H1 (cell line): Measurements from ENCODE around the gene AKR1B1. TPM values are rescaled to one million over a fixed set of nuclear protein-coding genes. Genes with fewer than 3 reads are reported as not detected.

Experiments used
- CTCF ChIA-PET: fragments of 300-600 bp; sonication (Branson Sonifier 250); formaldehyde crosslinking; loops from one replicate; lab custom pipeline; 2021; ENCODE audit not compliant: partially characterized antibody; lab: Charles Lee
- POLR2A ChIA-PET: fragments of 300-600 bp; sonication (Branson Sonifier 250); formaldehyde crosslinking; loops from one replicate; lab custom pipeline; 2021; ENCODE audit warnings: inconsistent platforms; ENCODE audit not compliant: partially characterized antibody; lab: Charles Lee
- DNase-seq, 2 experiments: peaks; one replicate each; pipeline versions ENCODE4 v3.0.0 to v3.0.0-alpha.2; 2010 to 2022; ENCODE audit warnings: low spot score in 2 of 2, low read depth in 1 of 2, mixed read lengths in 1 of 2
- FAIRE-seq: peaks from 2 replicates; lab custom pipeline; 2011; peaks lifted over from hg19 to GRCh38; lab: Jason Lieb, UNC
- H2AFZ ChIP-seq: 2 replicates; pipeline ENCODE4 v1.8.1; 2012; ENCODE audit warnings: low read length, inconsistent platforms
- H2AK5ac ChIP-seq: 2 replicates; pipeline ENCODE4 v1.6.1; 2013; ENCODE audit warnings: low read depth, low read length
- H2BK120ac ChIP-seq: replicated peaks from 2 replicates; pipeline ENCODE3; 2013; ENCODE audit warnings: low read depth, low read length, inconsistent platforms
- H2BK12ac ChIP-seq: 2 replicates; pipeline ENCODE4 v1.6.1; 2013; ENCODE audit warnings: low read depth, low read length
- H2BK15ac ChIP-seq: 2 replicates; pipeline ENCODE4 v1.6.1; 2013; ENCODE audit warnings: low read length
- H2BK20ac ChIP-seq: 2 replicates; pipeline ENCODE4 v1.6.1; 2013; ENCODE audit warnings: low read length
- H2BK5ac ChIP-seq: 2 replicates; pipeline ENCODE4 v1.6.1; 2013; ENCODE audit warnings: low read depth, low read length
- H3K14ac ChIP-seq: 2 replicates; pipeline ENCODE4 v1.6.1; 2013; ENCODE audit warnings: inconsistent platforms; ENCODE audit not compliant: insufficient read length
- H3K18ac ChIP-seq: 2 replicates; pipeline ENCODE4 v1.6.1; 2013; ENCODE audit warnings: low read length; ENCODE audit errors: extremely low read depth
- H3K23ac ChIP-seq: 2 replicates; pipeline ENCODE4 v1.6.1; 2013; ENCODE audit warnings: inconsistent platforms; ENCODE audit not compliant: insufficient read length
- H3K23me2 ChIP-seq: 2 replicates; pipeline ENCODE4 v1.6.1; 2013; ENCODE audit warnings: low read depth, low read length
- H3K27ac ChIP-seq: 2 replicates; pipeline ENCODE4 v1.6.1; 2011; ENCODE audit warnings: low read depth, low read length, inconsistent platforms
- H3K27me3 ChIP-seq, 4 experiments: replicated peaks in 1 of 4; 1 replicate in 1 of 4; 2 replicates in 3 of 4; pipeline versions ENCODE4 v1.6.1 to v1.8.1; 2011 to 2013; ENCODE audit warnings: low read length in 3 of 4, mild to moderate bottlenecking in 3 of 4, inconsistent platforms in 2 of 4, mixed read lengths in 2 of 4, moderate library complexity in 1 of 4; ENCODE audit not compliant: control insufficient read depth in 3 of 4, insufficient read depth in 3 of 4; ENCODE audit errors: extremely low read depth in 1 of 4
- H3K36me3 ChIP-seq, 4 experiments: 2 replicates each; pipeline versions ENCODE4 v1.6.1 to v1.8.1; 2011 to 2013; ENCODE audit warnings: mild to moderate bottlenecking in 4 of 4, low read length in 3 of 4, moderate library complexity in 2 of 4, control low read depth in 1 of 4, inconsistent platforms in 1 of 4; ENCODE audit not compliant: insufficient read depth in 4 of 4, control insufficient read depth in 2 of 4
- H3K4ac ChIP-seq: replicated peaks from 2 replicates; pipeline ENCODE3; 2013; ENCODE audit warnings: low read length, low read depth, mixed read lengths, inconsistent platforms; ENCODE audit not compliant: insufficient read length
- H3K4me1 ChIP-seq, 4 experiments: replicated peaks in 1 of 4; 1 replicate in 1 of 4; 2 replicates in 3 of 4; pipeline versions ENCODE4 v1.6.1 to v1.8.1; 2011 to 2013; ENCODE audit warnings: low read length in 3 of 4, inconsistent platforms in 2 of 4, mixed read lengths in 1 of 4; ENCODE audit not compliant: insufficient read depth in 4 of 4, control insufficient read depth in 3 of 4
- H3K4me2 ChIP-seq, 2 experiments: 2 replicates each; pipeline versions ENCODE4 v1.6.1 to v1.8.1; 2011 to 2013; ENCODE audit warnings: low read depth in 2 of 2, low read length in 2 of 2, control low read depth in 1 of 2, inconsistent platforms in 1 of 2, mild to moderate bottlenecking in 1 of 2; ENCODE audit not compliant: insufficient read depth in 1 of 2
- H3K4me3 ChIP-seq, 4 experiments: fragments of 200-600, 300-600 bp in 1 of 4; sonication (generic), shearing (Covaris generic), sonication (Bioruptor Twin) in 1 of 4; 2 replicates each; pipeline versions ENCODE4 v1.5.1 to v1.8.1; 2011 to 2016; ENCODE audit warnings: low read length in 4 of 4, low read depth in 3 of 4, control low read depth in 2 of 4, inconsistent platforms in 2 of 4, mild to moderate bottlenecking in 2 of 4, mixed read lengths in 1 of 4, moderate library complexity in 1 of 4; ENCODE audit not compliant: insufficient read depth in 2 of 4; ENCODE audit errors: extremely low read depth in 1 of 4
- H3K56ac ChIP-seq: replicated peaks from 2 replicates; pipeline ENCODE3; 2013; ENCODE audit warnings: low read depth, mild to moderate bottlenecking, mixed read lengths, low read length, inconsistent platforms; ENCODE audit not compliant: insufficient read length
- H3K79me1 ChIP-seq: 2 replicates; pipeline ENCODE4 v1.6.1; 2013; ENCODE audit warnings: low read depth, low read length, control low read depth
- H3K79me2 ChIP-seq, 2 experiments: 2 replicates each; pipeline versions ENCODE4 v1.6.1 to v1.8.1; 2012 to 2013; ENCODE audit warnings: low read length in 2 of 2, mild to moderate bottlenecking in 2 of 2, inconsistent platforms in 1 of 2; ENCODE audit not compliant: insufficient read depth in 2 of 2, control insufficient read depth in 1 of 2
- H3K9ac ChIP-seq, 4 experiments: replicated peaks in 1 of 4; 1 replicate in 1 of 4; 2 replicates in 3 of 4; pipeline versions ENCODE4 v1.6.1 to v1.8.1; 2011 to 2013; ENCODE audit warnings: low read depth in 3 of 4, low read length in 3 of 4, control low read depth in 2 of 4, mild to moderate bottlenecking in 2 of 4, moderate library complexity in 2 of 4, inconsistent platforms in 1 of 4; ENCODE audit errors: extremely low read depth in 1 of 4
- H3K9me3 ChIP-seq, 2 experiments: 2 replicates each; pipeline versions ENCODE4 v1.6.1 to v1.8.1; 2012 to 2013; ENCODE audit warnings: mild to moderate bottlenecking in 2 of 2, moderate library complexity in 2 of 2, control low read depth in 1 of 2, inconsistent platforms in 1 of 2, low read depth in 1 of 2, low read length in 1 of 2, mixed read lengths in 1 of 2; ENCODE audit not compliant: insufficient read depth in 2 of 2
- H4K20me1 ChIP-seq, 2 experiments: replicated peaks in 1 of 2; 2 replicates each; pipeline versions ENCODE3 to v1.8.1; 2011 to 2013; ENCODE audit warnings: inconsistent platforms in 2 of 2, low read length in 2 of 2, mild to moderate bottlenecking in 1 of 2; ENCODE audit not compliant: insufficient read depth in 2 of 2, control insufficient read depth in 1 of 2
- H4K5ac ChIP-seq: 2 replicates; pipeline ENCODE4 v1.6.1; 2013; ENCODE audit warnings: low read length, low read depth, mixed read lengths, inconsistent platforms; ENCODE audit not compliant: insufficient read length
- H4K8ac ChIP-seq: 2 replicates; pipeline ENCODE4 v1.8.0; 2013; ENCODE audit warnings: mild to moderate bottlenecking, moderate library complexity, low read length, inconsistent platforms; ENCODE audit not compliant: insufficient read depth; ENCODE audit errors: extremely low read depth
- H4K91ac ChIP-seq: replicated peaks from 2 replicates; pipeline ENCODE3; 2013; ENCODE audit warnings: low read length, mixed read lengths, inconsistent platforms; ENCODE audit not compliant: insufficient read length
- CBX5 ChIP-seq: fragments of 300-800, 300-1000 bp; sonication (generic); IDR thresholded peaks from 2 replicates; pipeline ENCODE4 v1.7.1; 2016; ENCODE audit warnings: antibody characterized with exemption, low read length, low read depth
- CTCF ChIP-seq, 3 experiments: IDR thresholded peaks; 1 replicate in 2 of 3; 2 replicates in 1 of 3; pipeline versions ENCODE4 v1.5.1 to v1.6.1; 2011; ENCODE audit warnings: low read length in 3 of 3, mild to moderate bottlenecking in 3 of 3, inconsistent platforms in 2 of 3, low read depth in 1 of 3, moderate library complexity in 1 of 3; ENCODE audit not compliant: insufficient read depth in 1 of 3; ENCODE audit errors: control extremely low read depth in 1 of 3
- EGR1 ChIP-seq: IDR thresholded peaks from 2 replicates; pipeline ENCODE4 v1.6.1; 2011; ENCODE audit warnings: low read depth, low read length, borderline replicate concordance
- EZH2 ChIP-seq: fragments of 200-600 bp; sonication (generic); IDR thresholded peaks from 2 replicates; pipeline ENCODE4 v1.7.1; 2012; ENCODE audit warnings: low read depth, mild to moderate bottlenecking, moderate library complexity, low read length, inconsistent platforms; ENCODE audit not compliant: severe bottlenecking
- JUN ChIP-seq: IDR thresholded peaks from 2 replicates; pipeline ENCODE4 v1.6.1; 2011; ENCODE audit warnings: low read depth, mild to moderate bottlenecking, improper control_type of control experiment, low read length
- JUND ChIP-seq: IDR thresholded peaks from 2 replicates; pipeline ENCODE4 v1.6.1; 2011; ENCODE audit warnings: mild to moderate bottlenecking, improper control_type of control experiment, low read length
- POLR2A ChIP-seq, 2 experiments: IDR thresholded peaks; 1 replicate in 1 of 2; 2 replicates in 1 of 2; pipeline ENCODE4 v1.6.1; 2011; ENCODE audit warnings: low read depth in 2 of 2, low read length in 2 of 2, mild to moderate bottlenecking in 2 of 2; ENCODE audit errors: control extremely low read depth in 1 of 2
- RBBP5 ChIP-seq: IDR thresholded peaks from 2 replicates; pipeline ENCODE4 v1.7.1; 2012; ENCODE audit warnings: low read depth, mild to moderate bottlenecking, inconsistent platforms, low read length, moderate library complexity, borderline replicate concordance
- TAF7 ChIP-seq: optimal IDR thresholded peaks from 2 replicates; pipeline ENCODE3; 2011; ENCODE audit warnings: low read depth, mild to moderate bottlenecking, inconsistent platforms, low read length, moderate library complexity, borderline replicate concordance
- USF2 ChIP-seq: IDR thresholded peaks from 2 replicates; pipeline ENCODE4 v1.6.1; 2011; ENCODE audit warnings: low read length, improper control_type of control experiment
- polyA plus RNA-seq, 7 experiments: library from polyadenylated mRNA; depleted of rRNA in 3 of 7; stranded (reverse) in 5 of 7; unstranded in 2 of 7; fragments of >200 nt in 5 of 7; fragments of 200-250 nt in 2 of 7; gene quantifications; 1 replicate in 5 of 7; 2 replicates in 1 of 7; 4 replicates in 1 of 7; pipeline versions ENCODE4 v1.2.1 to v1.2.3, GENCODE V29; 2011 to 2013; ENCODE audit warnings: missing spikeins in 2 of 7, mixed read lengths in 2 of 7
- total RNA-seq: library from RNA; stranded (reverse); fragmentation: NEBNext Ultra II Directional; extraction: Animal tissue kit (Norgen Biotek cat#: 25700); gene quantifications from 2 replicates; pipeline ENCODE4 v1.2.1, GENCODE V29; 2021

The AKR1B1 gene
- total and polyA plus RNA-seq, 2 of the 8 experiments (the other 6 are each of a cell fraction or from before 2014, with no cell fraction given): 195 to 273 TPM

GRCh38 chr7:134464496-134464895 lies 5.6 kb upstream of the AKR1B1 start:
- H3K56ac ChIP-seq: no peak overlapping the region
- no peaks in the 10 kb centered on the region for H3K23me2 ChIP-seq
- no peak overlapping the region for H4K5ac ChIP-seq
- FAIRE-seq (no peak), DNase-seq (no peak)
- no peak overlapping the region for H3K18ac ChIP-seq
- no peak overlapping the region for H3K23ac ChIP-seq
- CTCF ChIA-PET: interaction anchor here (0.6 to 2.5 kb wide), 5 partner anchors 17 to 225 kb away, joined by 3 to 10 read pairs (median 6); no protein-coding TSS in a partner anchor
- H2BK120ac ChIP-seq: no peak overlapping the region
- H3K9me3 ChIP-seq: no peaks in the 10 kb centered on the region
- H3K27ac ChIP-seq: no peak overlapping the region
- H3K36me3 ChIP-seq: no peaks in the 10 kb centered on the region
- no peak overlapping the region for H3K9ac ChIP-seq
- H3K4ac ChIP-seq: no peak overlapping the region
- H3K4me2 ChIP-seq: no peak overlapping the region
- no peak overlapping the region for H2AK5ac ChIP-seq
- no peaks in the 10 kb centered on the region for H3K79me1 ChIP-seq
- H4K20me1 ChIP-seq: no peaks in the 10 kb centered on the region
- H4K91ac ChIP-seq: no peak overlapping the region
- H3K79me2 ChIP-seq: no peaks in the 10 kb centered on the region
- no peak overlapping the region for H2AFZ ChIP-seq
- TF ChIP-seq EGR1 (no peak), POLR2A (IDR thresholded peaks at IDR 0.05; ENCODE audit: control extremely low read depth in 1 of 2, low read depth in 2 of 2, low read length in 2 of 2) (no peak), JUND (no peak), CTCF (IDR thresholded peaks at IDR 0.05; ENCODE audit: control extremely low read depth in 1 of 3, insufficient read depth in 1 of 3, low read depth in 1 of 3, low read length in 3 of 3) (no peak), EZH2 (no peak), TAF7 (no peak), JUN (no peak), RBBP5 (no peak), CBX5 (no peak), USF2 (no peak)
- H2BK15ac ChIP-seq: no peak overlapping the region
- H3K14ac ChIP-seq: no peak overlapping the region
- peaks cover 0 to under 1% (median 0%) of the 10 kb centered on the region in 4 experiments; a peak in 1 of 7 replicates for H3K4me1 ChIP-seq
- peaks cover 0 to 2% (median 0%) of the 10 kb centered on the region in 4 experiments; a peak in 2 of 7 replicates for H3K27me3 ChIP-seq
- POLR2A ChIA-PET: no interaction called here
- H2BK12ac ChIP-seq: no peak overlapping the region
- no peak overlapping the region for H2BK20ac ChIP-seq
- no peak overlapping the region for H2BK5ac ChIP-seq
- no peak overlapping the region for H3K4me3 ChIP-seq
- H4K8ac ChIP-seq: no peak overlapping the region
